ENCODE data around the gene ASPG. TPM values are rescaled to one million over a fixed set of nuclear protein-coding genes. Genes with fewer than 3 reads are reported as not detected.

ASPG gene
- total RNA-seq, 1 donor from 2014 or later, result 4.4 TPM

Small RNAs within 50 kb of the gene (microRNA-seq; reads per million reads assigned to microRNA genes)
- not detected for gene MIR203A
- gene MIR203B, result not detected

Other genes starting within 250 kb of the ASPG start
- gene PPP1R13B, start 238.1 kb upstream of the ASPG start, total RNA-seq, result 67.8 TPM
- gene TDRD9, start 157.2 kb upstream of the ASPG start, total RNA-seq, result 3.3 TPM
- 13.1 TPM for gene RD3L, start 143.2 kb upstream of the ASPG start, total RNA-seq
- gene KIF26A, start 52.9 kb downstream of the ASPG start, total RNA-seq, result 6.8 TPM